Mesendoderm (in vitro differentiated cells): ENCODE data around the gene MYH10.
"Not testable (repeated sequence)": the region's sequence is repeated elsewhere in the genome, so short reads cannot be mapped to it uniquely, and the experiment has no call there.

ENCODE experiments used
- DNase-seq: peaks from one replicate; pipeline ENCODE4 v3.0.0; 2013
- H2AK5ac ChIP-seq: 2 replicates; pipeline ENCODE4 v1.6.1; 2013; ENCODE audit warnings: low read length, inconsistent platforms
- H2BK120ac ChIP-seq: 2 replicates; pipeline ENCODE4 v1.6.1; 2013; ENCODE audit warnings: low read depth, mild to moderate bottlenecking, low read length, moderate library complexity, mixed read lengths
- H2BK15ac ChIP-seq: replicated peaks from 2 replicates; pipeline ENCODE4 v1.6.1; 2013; ENCODE audit warnings: low read depth, mild to moderate bottlenecking, moderate library complexity
- H2BK5ac ChIP-seq: 2 replicates; pipeline ENCODE4 v1.6.1; 2013; ENCODE audit warnings: low read length, inconsistent platforms
- H3K18ac ChIP-seq: 2 replicates; pipeline ENCODE4 v1.6.1; 2013; ENCODE audit warnings: mild to moderate bottlenecking, low read length, mixed read lengths
- H3K23ac ChIP-seq: one replicate; pipeline ENCODE4 v1.6.1; 2013; ENCODE audit warnings: low read length
- H3K27ac ChIP-seq: 2 replicates; pipeline ENCODE4 v1.5.1; 2013; ENCODE audit warnings: low read depth, mild to moderate bottlenecking, inconsistent platforms, low read length, moderate library complexity
- H3K27me3 ChIP-seq: 2 replicates; pipeline ENCODE4 v1.6.1; 2013; ENCODE audit warnings: low read length, control low read depth, mild to moderate bottlenecking, inconsistent platforms; ENCODE audit not compliant: insufficient read depth, poor library complexity
- H3K36me3 ChIP-seq: 2 replicates; pipeline ENCODE4 v1.6.1; 2013; ENCODE audit warnings: low read length, inconsistent platforms; ENCODE audit not compliant: control insufficient read depth, insufficient read depth
- H3K4ac ChIP-seq: one replicate; pipeline ENCODE4 v1.6.1; 2013; ENCODE audit warnings: low read depth, mild to moderate bottlenecking, low read length, moderate library complexity
- H3K4me1 ChIP-seq: 2 replicates; pipeline ENCODE4 v1.6.1; 2013; ENCODE audit warnings: low read depth, low read length, inconsistent platforms; ENCODE audit not compliant: control insufficient read depth
- H3K4me2 ChIP-seq: 2 replicates; pipeline ENCODE4 v1.6.1; 2013; ENCODE audit warnings: low read length
- H3K4me3 ChIP-seq: 2 replicates; pipeline ENCODE4 v1.5.1; 2013; ENCODE audit warnings: mild to moderate bottlenecking, low read length
- H3K56ac ChIP-seq: one replicate; pipeline ENCODE4 v1.6.1; 2013; ENCODE audit warnings: low read length
- H3K79me1 ChIP-seq: 2 replicates; pipeline ENCODE4 v1.6.1; 2013; ENCODE audit warnings: low read length, inconsistent platforms
- H3K79me2 ChIP-seq: 2 replicates; pipeline ENCODE4 v1.6.1; 2013; ENCODE audit warnings: mild to moderate bottlenecking, low read length; ENCODE audit not compliant: control insufficient read depth, insufficient read depth
- H3K9ac ChIP-seq: 2 replicates; pipeline ENCODE4 v1.6.1; 2013; ENCODE audit warnings: low read length, inconsistent platforms
- H4K5ac ChIP-seq: one replicate; pipeline ENCODE4 v1.6.1; 2013; ENCODE audit warnings: low read length
- H4K8ac ChIP-seq: one replicate; pipeline ENCODE4 v1.6.1; 2013; ENCODE audit warnings: low read depth, mild to moderate bottlenecking, control low read depth, low read length, moderate library complexity
- WGBS: extraction: QIAGEN DNeasy Blood & Tissue Kit; methylation state at CpG from one replicate; pipeline ENCODE4 v1.1.7; 2013; ENCODE audit warnings: low lambda C conversion rate, missing lambda C conversion rate; ENCODE audit not compliant: insufficient coverage; ENCODE audit errors: extremely low coverage; 5-methylcytosine and 5-hydroxymethylcytosine counted together

Gene MYH10

DNA sequence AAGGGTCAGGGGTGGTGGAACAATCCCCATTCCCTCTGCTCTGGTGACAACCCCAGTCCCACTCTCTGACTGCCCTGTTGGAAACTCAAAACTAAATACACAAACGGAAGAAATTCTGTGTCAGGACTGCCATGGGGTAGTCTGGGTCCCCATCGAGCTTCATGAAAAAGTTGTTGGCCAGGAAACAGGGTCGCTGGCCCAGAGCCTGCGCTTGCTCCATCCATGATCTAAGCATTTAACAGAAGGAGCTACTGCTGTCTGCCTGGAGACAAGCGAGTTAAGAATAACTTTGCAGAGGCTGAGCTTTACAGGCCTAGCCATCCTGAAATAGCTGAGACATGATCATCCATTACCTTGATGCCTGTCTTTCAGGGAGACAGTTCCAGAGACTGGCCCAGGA lies 32.4 kb upstream of the MYH10 start:
- Histone ChIP-seq H3K27me3 (no peaks in the 10 kb centered on the region), H3K4me2 (no peak overlapping the region), H3K36me3 (no peaks in the 10 kb centered on the region), H3K79me2 (no peaks in the 10 kb centered on the region), H3K9ac (no peak overlapping the region), H2BK5ac (no peak overlapping the region), H3K4ac (no peak overlapping the region), H3K4me3 (no peak overlapping the region), H3K23ac (no peak overlapping the region), H3K18ac (no peak overlapping the region), H3K4me1 (no peaks in the 10 kb centered on the region), H2AK5ac (no peak overlapping the region), H4K5ac (no peak overlapping the region), H3K56ac (no peak overlapping the region), H4K8ac (no peak overlapping the region), H2BK15ac (no peak overlapping the region), H2BK120ac (no peak overlapping the region), H3K27ac (no peak overlapping the region), H3K79me1 (no peaks in the 10 kb centered on the region)
- no peak for DNase-seq
- WGBS: no CpG with 5 or more reads among the region's 5 CpGs

DNA sequence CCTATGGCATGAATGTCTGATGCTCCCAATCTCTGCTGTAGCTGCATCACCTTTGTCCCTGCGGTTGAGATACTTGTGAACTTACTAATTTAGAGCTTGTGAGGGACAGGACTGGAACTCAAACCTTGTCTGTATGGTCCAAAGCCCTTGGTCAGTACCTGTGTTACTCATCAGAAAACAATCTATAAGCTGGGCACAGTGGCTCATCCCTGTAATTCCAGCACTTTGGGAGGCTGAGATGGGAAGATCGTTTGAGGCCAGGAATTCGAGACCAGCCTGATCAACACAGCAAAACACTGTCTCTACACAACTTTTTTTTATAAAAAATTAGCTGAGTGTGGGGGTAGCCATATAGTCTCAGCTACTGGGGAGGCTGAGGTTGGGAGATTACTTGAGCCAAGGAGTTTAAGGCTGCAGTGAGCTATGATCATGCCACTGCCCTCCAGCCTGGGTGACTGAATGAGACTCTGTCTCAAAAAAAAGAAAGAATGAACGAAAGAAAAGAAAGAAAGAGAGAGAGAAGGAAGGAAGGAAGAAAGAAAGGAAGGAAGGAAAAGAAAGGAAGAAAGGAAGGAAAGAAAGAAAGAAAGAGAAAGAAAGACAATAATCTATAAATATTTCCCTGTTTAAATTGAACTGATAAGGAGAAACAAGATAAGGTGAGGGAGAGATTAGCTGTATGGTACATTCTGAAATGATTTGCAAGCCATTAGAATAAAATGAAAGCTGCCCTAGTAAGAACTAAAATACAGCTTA lies 31.7 kb upstream of the MYH10 start:
- Histone ChIP-seq H3K36me3 (no peaks in the 10 kb centered on the region), H3K4me3 (no peak overlapping the region), H3K79me2 (no peaks in the 10 kb centered on the region), H3K27ac (no peak overlapping the region), H3K56ac (no peak overlapping the region), H3K23ac (no peak overlapping the region), H4K5ac (no peak overlapping the region), H2BK5ac (no peak overlapping the region), H3K4me2 (no peak overlapping the region), H3K18ac (no peak overlapping the region), H3K9ac (no peak overlapping the region), H4K8ac (no peak overlapping the region), H3K4ac (no peak overlapping the region), H2BK15ac (no peak overlapping the region), H2AK5ac (no peak overlapping the region), H3K4me1 (no peaks in the 10 kb centered on the region), H3K27me3 (no peaks in the 10 kb centered on the region), H2BK120ac (no peak overlapping the region), H3K79me1 (no peaks in the 10 kb centered on the region)
- no peak for DNase-seq
- WGBS: no CpG with 5 or more reads among the region's 4 CpGs

DNA sequence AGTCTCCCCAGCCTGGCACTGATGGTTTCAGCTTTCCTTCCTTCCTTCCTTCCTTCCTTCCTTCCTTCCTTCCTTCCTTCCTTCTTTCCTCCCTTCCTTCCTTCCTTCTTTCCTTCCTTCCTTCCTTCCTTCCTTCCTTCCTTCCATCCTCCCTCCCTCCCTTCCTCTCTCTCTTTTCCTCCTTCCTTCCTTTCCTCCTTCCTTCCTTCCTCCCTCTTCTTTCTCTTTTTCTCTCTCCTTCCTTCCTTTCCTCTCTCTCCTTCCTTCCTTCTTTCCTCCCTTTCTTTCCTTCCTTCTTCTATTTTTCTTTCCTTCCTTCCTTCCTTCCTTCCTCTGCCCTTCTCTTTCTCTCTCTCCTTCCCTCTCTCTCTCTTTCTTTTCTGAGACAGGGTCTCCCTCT lies 30.2 kb upstream of the MYH10 start:
- not testable (repeated sequence) for H2BK5ac ChIP-seq, H4K8ac ChIP-seq, H3K56ac ChIP-seq, H3K23ac ChIP-seq, H2BK120ac ChIP-seq, H3K27me3 ChIP-seq, H3K4me2 ChIP-seq, H3K18ac ChIP-seq, H3K9ac ChIP-seq, H3K36me3 ChIP-seq, H3K27ac ChIP-seq, H3K4me3 ChIP-seq, H2AK5ac ChIP-seq, DNase-seq, H3K4me1 ChIP-seq, H3K79me2 ChIP-seq, H4K5ac ChIP-seq, H3K4ac ChIP-seq, H2BK15ac ChIP-seq, H3K79me1 ChIP-seq

DNA sequence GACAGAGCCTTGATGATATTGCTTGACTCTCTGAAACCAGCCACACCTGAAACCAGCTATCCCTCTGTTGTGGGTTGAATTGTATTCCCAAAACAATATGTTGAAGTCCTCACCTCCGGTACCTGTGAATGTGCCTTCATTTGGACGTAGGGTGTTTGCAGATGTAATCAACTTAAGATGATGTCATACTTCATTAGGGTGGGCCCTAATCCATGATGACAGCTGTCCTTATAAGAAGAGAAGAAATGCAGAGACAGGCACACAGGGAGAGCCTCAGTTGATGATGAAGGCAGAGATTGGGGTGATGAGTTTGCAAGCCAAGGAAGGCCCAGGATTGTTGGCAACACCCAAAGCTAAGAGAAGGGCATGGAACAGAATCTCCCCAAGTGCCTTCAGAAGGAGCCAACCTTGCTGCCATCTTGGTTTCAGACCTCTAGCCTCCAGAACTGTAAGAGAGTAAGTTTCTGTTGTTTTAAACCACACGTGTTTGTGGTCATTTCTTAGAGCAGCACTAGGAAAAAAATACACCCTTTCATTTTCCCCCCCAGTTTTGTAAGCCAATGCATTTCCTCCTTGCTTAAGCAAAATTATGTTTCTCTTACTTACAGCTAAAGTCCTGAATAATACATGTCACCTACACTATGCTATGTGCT lies 29.4 kb upstream of the MYH10 start:
- no CpG with 5 or more reads among the region's 3 CpGs for WGBS
- no peak overlapping the region for H3K4ac ChIP-seq
- H2BK15ac ChIP-seq: no peak overlapping the region
- H3K27ac ChIP-seq: no peak overlapping the region
- DNase-seq: no peak
- no peak overlapping the region for H4K5ac ChIP-seq
- H3K9ac ChIP-seq: no peak overlapping the region
- H3K36me3 ChIP-seq: no peaks in the 10 kb centered on the region
- no peak overlapping the region for H3K23ac ChIP-seq
- H3K79me2 ChIP-seq: no peaks in the 10 kb centered on the region
- no peak overlapping the region for H2BK120ac ChIP-seq
- H3K4me3 ChIP-seq: no peak overlapping the region
- no peak overlapping the region for H2BK5ac ChIP-seq
- no peak overlapping the region for H4K8ac ChIP-seq
- H3K56ac ChIP-seq: no peak overlapping the region
- no peaks in the 10 kb centered on the region for H3K79me1 ChIP-seq
- H3K18ac ChIP-seq: no peak overlapping the region
- H2AK5ac ChIP-seq: no peak overlapping the region
- no peak overlapping the region for H3K4me2 ChIP-seq
- H3K27me3 ChIP-seq: no peaks in the 10 kb centered on the region
- H3K4me1 ChIP-seq: no peaks in the 10 kb centered on the region

DNA sequence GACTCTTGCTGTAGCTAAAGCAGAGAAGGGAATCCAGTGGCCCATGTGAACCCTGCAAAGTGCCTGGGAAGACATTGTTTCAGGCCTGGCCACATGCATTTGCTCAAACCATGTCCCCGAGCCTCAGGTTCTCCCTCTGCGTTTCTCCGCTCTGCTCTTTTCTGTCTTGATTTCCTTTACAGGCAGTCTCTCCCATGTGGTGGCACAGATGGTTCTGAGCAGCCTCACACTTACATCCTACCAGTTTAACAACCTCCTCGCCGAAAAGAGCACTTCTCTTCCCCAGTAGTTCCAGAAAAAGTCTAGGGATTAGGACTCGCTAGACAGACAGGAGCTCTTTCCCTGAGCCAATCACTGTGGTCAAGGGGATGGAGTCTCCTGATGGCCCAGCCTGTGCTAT lies 28.3 kb upstream of the MYH10 start:
- no peaks in the 10 kb centered on the region for H3K79me1 ChIP-seq
- no peak overlapping the region for H2BK120ac ChIP-seq
- H3K27me3 ChIP-seq: no peaks in the 10 kb centered on the region
- WGBS: no CpG with 5 or more reads among the region's 6 CpGs
- no peak overlapping the region for H3K18ac ChIP-seq
- no peak overlapping the region for H2BK5ac ChIP-seq
- H2BK15ac ChIP-seq: no peak overlapping the region
- no peak overlapping the region for H3K56ac ChIP-seq
- no peaks in the 10 kb centered on the region for H3K36me3 ChIP-seq
- no peak overlapping the region for H3K9ac ChIP-seq
- H3K4me2 ChIP-seq: no peak overlapping the region
- DNase-seq: no peak
- no peaks in the 10 kb centered on the region for H3K79me2 ChIP-seq
- no peak overlapping the region for H2AK5ac ChIP-seq
- H4K8ac ChIP-seq: no peak overlapping the region
- H3K4me1 ChIP-seq: no peaks in the 10 kb centered on the region
- H3K4me3 ChIP-seq: no peak overlapping the region
- no peak overlapping the region for H4K5ac ChIP-seq
- no peak overlapping the region for H3K27ac ChIP-seq
- no peak overlapping the region for H3K23ac ChIP-seq
- H3K4ac ChIP-seq: no peak overlapping the region

DNA sequence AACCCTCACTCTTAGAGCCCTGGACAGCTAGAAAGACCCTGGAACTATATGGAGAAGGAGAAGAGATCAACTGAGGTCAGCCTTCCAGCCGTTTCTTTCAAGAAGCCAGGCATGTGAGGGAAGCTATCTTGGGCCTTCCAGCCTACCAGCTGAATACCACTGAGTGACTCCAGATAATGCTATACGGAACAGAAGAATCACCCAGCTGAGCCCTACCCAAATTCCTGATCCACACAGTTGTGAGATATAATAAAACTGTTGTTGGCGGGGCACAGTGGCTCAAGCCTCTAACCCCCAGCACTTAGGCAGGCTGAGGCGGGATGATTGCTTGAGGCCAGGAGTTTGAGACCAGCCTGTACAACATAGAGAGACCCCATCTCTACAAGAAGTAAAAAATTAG lies 26.2 kb upstream of the MYH10 start:
- Histone ChIP-seq H2BK15ac (no peak overlapping the region), H3K27ac (no peak overlapping the region), H3K4me1 (no peaks in the 10 kb centered on the region), H4K8ac (no peak overlapping the region), H2BK5ac (no peak overlapping the region), H3K56ac (no peak overlapping the region), H3K4ac (no peak overlapping the region), H3K79me1 (no peaks in the 10 kb centered on the region), H2BK120ac (no peak overlapping the region), H3K4me3 (no peak overlapping the region), H3K4me2 (no peak overlapping the region), H3K36me3 (no peaks in the 10 kb centered on the region), H3K23ac (no peak overlapping the region), H3K18ac (no peak overlapping the region), H2AK5ac (no peak overlapping the region), H3K79me2 (no peaks in the 10 kb centered on the region), H3K9ac (no peak overlapping the region), H4K5ac (no peak overlapping the region), H3K27me3 (no peaks in the 10 kb centered on the region)
- no CpG with 5 or more reads among the region's 4 CpGs for WGBS
- no peak for DNase-seq
